C4-2B (cell line): ENCODE measurements around the gene PDE1A.

ENCODE experiments used
- ZFX ChIP-seq: fragments of 450-650 bp; IDR thresholded peaks from 2 replicates; pipeline ENCODE4 v1.6.1; 2017
- TF ChIP-seq, protein P1 (sequence below): fragments of 450-650 bp; conservative IDR thresholded peaks from 2 replicates; pipeline ENCODE4 v1.5.1; 2017; ENCODE audit warnings: mild to moderate bottlenecking

DNA sequence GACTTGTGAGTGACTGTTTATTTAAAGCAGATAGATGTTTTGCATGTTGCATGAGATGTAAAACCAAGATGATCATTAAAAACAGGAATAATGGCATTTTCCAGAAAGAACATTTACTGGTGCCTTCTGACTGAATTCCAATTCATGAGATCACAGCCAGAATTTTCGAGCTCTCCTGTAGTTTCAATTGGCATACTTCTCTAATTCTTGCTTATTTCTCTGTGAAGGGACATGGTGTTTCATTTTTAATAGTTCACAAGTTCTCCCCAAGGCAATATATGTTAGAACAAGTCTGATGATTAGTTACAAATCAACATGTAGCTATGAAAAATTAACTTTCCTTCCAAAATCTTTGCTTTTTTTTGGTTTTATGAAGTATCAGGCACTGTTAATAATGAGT is 105.7 kb downstream of the PDE1A start:
- TF ChIP-seq, protein P1, sequence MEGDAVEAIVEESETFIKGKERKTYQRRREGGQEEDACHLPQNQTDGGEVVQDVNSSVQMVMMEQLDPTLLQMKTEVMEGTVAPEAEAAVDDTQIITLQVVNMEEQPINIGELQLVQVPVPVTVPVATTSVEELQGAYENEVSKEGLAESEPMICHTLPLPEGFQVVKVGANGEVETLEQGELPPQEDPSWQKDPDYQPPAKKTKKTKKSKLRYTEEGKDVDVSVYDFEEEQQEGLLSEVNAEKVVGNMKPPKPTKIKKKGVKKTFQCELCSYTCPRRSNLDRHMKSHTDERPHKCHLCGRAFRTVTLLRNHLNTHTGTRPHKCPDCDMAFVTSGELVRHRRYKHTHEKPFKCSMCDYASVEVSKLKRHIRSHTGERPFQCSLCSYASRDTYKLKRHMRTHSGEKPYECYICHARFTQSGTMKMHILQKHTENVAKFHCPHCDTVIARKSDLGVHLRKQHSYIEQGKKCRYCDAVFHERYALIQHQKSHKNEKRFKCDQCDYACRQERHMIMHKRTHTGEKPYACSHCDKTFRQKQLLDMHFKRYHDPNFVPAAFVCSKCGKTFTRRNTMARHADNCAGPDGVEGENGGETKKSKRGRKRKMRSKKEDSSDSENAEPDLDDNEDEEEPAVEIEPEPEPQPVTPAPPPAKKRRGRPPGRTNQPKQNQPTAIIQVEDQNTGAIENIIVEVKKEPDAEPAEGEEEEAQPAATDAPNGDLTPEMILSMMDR: no peak
- no peak for TF ChIP-seq ZFX
